Measurements from ENCODE around the gene FGD2. TPM values are rescaled to one million over a fixed set of nuclear protein-coding genes. Genes with fewer than 3 reads are reported as not detected.
"Not testable (repeated sequence)": the region's sequence is repeated elsewhere in the genome, so short reads cannot be mapped to it uniquely, and the experiment has no call there.

Gene FGD2
- total RNA-seq, 1 donor from 2014 or later, result not detected

GRCh38 chr6:37038292-37039198 is 33.1 kb downstream of the FGD2 start:
- TF ChIP-seq CTCF (IDR thresholded peaks at IDR 0.05), result no peak
- H3K36me3 Mint-ChIP-seq (ENCODE audit: low read depth), result peaks cover 1% of the 10 kb centered on the region
- no peak overlapping the region for H3K4me3 Mint-ChIP-seq (ENCODE audit: unreplicated experiment)
- no peaks in the 10 kb centered on the region for H3K27me3 Mint-ChIP-seq (ENCODE audit: low read depth)
- H3K27ac Mint-ChIP-seq (ENCODE audit: unreplicated experiment), result no peak overlapping the region
- peaks cover 5% of the 10 kb centered on the region for H3K4me1 Mint-ChIP-seq (ENCODE audit: low read depth)
- no peak for DNase-seq (ENCODE audit: low spot score)
- H3K9me3 Mint-ChIP-seq (ENCODE audit: low read depth), result peaks cover 2% of the 10 kb centered on the region

- no peak for TF ChIP-seq CTCF (IDR thresholded peaks at IDR 0.05)
- Mint-ChIP-seq H3K9me3 (ENCODE audit: low read depth) (peaks cover 2% of the 10 kb centered on the region), H3K27me3 (ENCODE audit: low read depth) (no peaks in the 10 kb centered on the region), H3K27ac (ENCODE audit: unreplicated experiment) (no peak overlapping the region), H3K4me3 (ENCODE audit: unreplicated experiment) (no peak overlapping the region), H3K36me3 (ENCODE audit: low read depth) (peaks cover 1% of the 10 kb centered on the region), H3K4me1 (ENCODE audit: low read depth) (peaks cover 5% of the 10 kb centered on the region)
- DNase-seq (ENCODE audit: low spot score), result no peak
Measured at GRCh38 chr6:37039958-37040357, 34.5 kb downstream of the FGD2 start.

- H3K36me3 Mint-ChIP-seq (ENCODE audit: low read depth), result peaks cover 1% of the 10 kb centered on the region
- H3K4me3 Mint-ChIP-seq (ENCODE audit: unreplicated experiment), result no peak overlapping the region
- peaks cover 8% of the 10 kb centered on the region for H3K4me1 Mint-ChIP-seq (ENCODE audit: low read depth)
- DNase-seq (ENCODE audit: low spot score), result no peak
- H3K9me3 Mint-ChIP-seq (ENCODE audit: low read depth), result peaks cover 2% of the 10 kb centered on the region
- TF ChIP-seq CTCF (IDR thresholded peaks at IDR 0.05), result no peak
- H3K27ac Mint-ChIP-seq (ENCODE audit: unreplicated experiment), result no peak overlapping the region
- no peaks in the 10 kb centered on the region for H3K27me3 Mint-ChIP-seq (ENCODE audit: low read depth)
Measured at GRCh38 chr6:37041521-37041920, 36.1 kb downstream of the FGD2 start.

GRCh38 chr6:37042150-37042549 is 36.7 kb downstream of the FGD2 start:
- Mint-ChIP-seq H3K9me3 (ENCODE audit: low read depth) (peaks cover 2% of the 10 kb centered on the region), H3K27me3 (ENCODE audit: low read depth) (no peaks in the 10 kb centered on the region), H3K4me3 (ENCODE audit: unreplicated experiment) (no peak overlapping the region), H3K27ac (ENCODE audit: unreplicated experiment) (no peak overlapping the region), H3K4me1 (ENCODE audit: low read depth) (peaks cover 8% of the 10 kb centered on the region), H3K36me3 (ENCODE audit: low read depth) (peaks cover 1% of the 10 kb centered on the region)
- no peak for DNase-seq (ENCODE audit: low spot score)
- no peak for TF ChIP-seq CTCF (IDR thresholded peaks at IDR 0.05)

- DNase-seq (ENCODE audit: low spot score); H3K36me3 Mint-ChIP-seq (ENCODE audit: low read depth); H3K4me1 Mint-ChIP-seq (ENCODE audit: low read depth); H3K27me3 Mint-ChIP-seq (ENCODE audit: low read depth); H3K9me3 Mint-ChIP-seq (ENCODE audit: low read depth); H3K4me3 Mint-ChIP-seq (ENCODE audit: unreplicated experiment); H3K27ac Mint-ChIP-seq (ENCODE audit: unreplicated experiment): not testable (repeated sequence)
Measured at GRCh38 chr6:37043091-37043490, 37.6 kb downstream of the FGD2 start.

- Mint-ChIP-seq H3K27ac (ENCODE audit: unreplicated experiment) (no peak overlapping the region), H3K36me3 (ENCODE audit: low read depth) (peaks cover 1% of the 10 kb centered on the region), H3K27me3 (ENCODE audit: low read depth) (no peaks in the 10 kb centered on the region), H3K9me3 (ENCODE audit: low read depth) (peaks cover 2% of the 10 kb centered on the region), H3K4me1 (ENCODE audit: low read depth) (peaks cover 18% of the 10 kb centered on the region), H3K4me3 (ENCODE audit: unreplicated experiment) (no peak overlapping the region)
- DNase-seq (ENCODE audit: low spot score), result no peak
- TF ChIP-seq CTCF (IDR thresholded peaks at IDR 0.05), result no peak
Measured at GRCh38 chr6:37047346-37047688, 41.9 kb downstream of the FGD2 start.

Data from chondrocyte (in vitro differentiated cells).